ENCODE results near the gene SLC51A. TPM values are rescaled to one million over a fixed set of nuclear protein-coding genes. Genes with fewer than 3 reads are reported as not detected.

The SLC51A gene
- polyA plus RNA-seq (2013, experiment 1 of 2) = 0.07 TPM
- polyA plus RNA-seq (2013, experiment 2 of 2) = not detected

- no peak for DNase-seq (ENCODE audit: low spot score)
Measured at GRCh38 chr3:196216089-196216564, at the start of gene SLC51A. Gene SLC51A (plus strand): TSS chr3:196216534. CDS start chr3:196216713, 179 bp downstream.

DNA sequence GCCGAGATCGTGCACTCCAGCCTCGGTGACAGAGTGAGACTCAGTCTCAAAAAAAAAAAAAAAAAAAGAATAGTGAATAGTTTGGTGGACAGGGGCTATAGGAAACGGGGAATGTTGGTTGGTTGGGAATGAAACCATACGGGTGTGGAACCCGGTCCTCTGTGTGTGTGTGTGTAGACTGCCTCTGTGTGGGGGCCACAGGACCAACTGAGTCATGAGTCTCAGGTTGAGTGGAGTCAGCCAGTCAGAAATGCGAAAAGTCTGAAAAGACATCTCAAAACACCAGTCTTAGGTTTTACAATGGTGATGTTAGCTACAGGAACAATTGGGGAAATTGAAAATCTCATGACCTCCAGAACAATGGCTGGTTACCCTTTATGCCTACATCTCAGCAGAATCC is 49.6 kb upstream of the SLC51A start:
- no peak overlapping the region for H2BK15ac ChIP-seq (ENCODE audit: low read length)
- H3K14ac ChIP-seq (ENCODE audit: low read length) = no peak overlapping the region
- no peak overlapping the region for H2AFZ ChIP-seq (ENCODE audit: low read length)
- no peak overlapping the region for H3K9ac ChIP-seq (ENCODE audit: low read depth, low read length, poor library complexity)
- no peak for DNase-seq (ENCODE audit: low spot score)
- peaks cover 0 to 3% of the 10 kb centered on the region in 2 donors for H3K9me3 ChIP-seq (replicated peaks in 1 of 2; ENCODE audit: control insufficient read depth in 2 of 2, insufficient read depth in 1 of 2, low read depth in 1 of 2, low read length in 2 of 2)
- no peak overlapping the region for H3K18ac ChIP-seq (ENCODE audit: low read length)
- H3K4me2 ChIP-seq (ENCODE audit: insufficient read depth, low read length, poor library complexity, severe bottlenecking) = no peak overlapping the region
- H4K8ac ChIP-seq (ENCODE audit: low read depth, low read length) = no peak overlapping the region
- H3K79me1 ChIP-seq (ENCODE audit: low read depth, low read length) = no peaks in the 10 kb centered on the region
- H2BK12ac ChIP-seq (ENCODE audit: low read length) = no peak overlapping the region
- H3K4me1 ChIP-seq (ENCODE audit: control insufficient read depth in 2 of 2, insufficient read depth in 1 of 2, low read depth in 1 of 2, low read length in 2 of 2) = peaks cover 3 to 7% of the 10 kb centered on the region in 2 donors
- WGBS, 2 donors (ENCODE audit: extremely low coverage in 2 of 2, insufficient read length in 2 of 2, insufficient replicate concordance in 1 of 2) = 100% methylated on average over 1 of the region's 7 CpGs; no CpG with 5 or more reads in 1 of the 2 donors
- H3K27ac ChIP-seq (replicated peaks; ENCODE audit: low read length) = no peak overlapping the region
- no peak overlapping the region for H2AK5ac ChIP-seq (ENCODE audit: low read depth, low read length)
- no peak overlapping the region for H3K4ac ChIP-seq (ENCODE audit: low read length)
- no peaks in the 10 kb centered on the region for H3K36me3 ChIP-seq (replicated peaks in 1 of 2; ENCODE audit: control insufficient read depth in 2 of 2, insufficient read depth in 2 of 2, low read length in 2 of 2)
- no peak overlapping the region for H3K4me3 ChIP-seq (ENCODE audit: low read length in 2 of 2)
- H3K23ac ChIP-seq (ENCODE audit: low read depth, low read length, poor library complexity) = no peak overlapping the region
- H4K91ac ChIP-seq (ENCODE audit: low read depth, low read length, poor library complexity) = no peak overlapping the region
- H2BK5ac ChIP-seq (ENCODE audit: low read length) = no peak overlapping the region
- H3K27me3 ChIP-seq (ENCODE audit: control insufficient read depth in 3 of 3, insufficient read depth in 3 of 3, low read depth in 1 of 3, low read length in 3 of 3) = peaks cover 0 to 8% (median 0%) of the 10 kb centered on the region in 3 experiments
- no peak overlapping the region for H2BK120ac ChIP-seq (ENCODE audit: low read depth, low read length)

More at GRCh38 chr3:196216089-196216564, at the start of gene SLC51A:
- Histone ChIP-seq H3K4me2 (ENCODE audit: insufficient read depth, low read length, poor library complexity, severe bottlenecking) (peak within 1 kb of the TSS; percentile 4), H2BK15ac (ENCODE audit: low read length) (peak within 1 kb of the TSS; percentile 73), H2BK5ac (ENCODE audit: low read length) (peak within 1 kb of the TSS; percentile 44), H3K4ac (ENCODE audit: low read length) (no peak within 1 kb of the TSS), H3K79me1 (ENCODE audit: low read depth, low read length) (no peaks in the 10 kb centered on the region), H3K9ac (ENCODE audit: low read depth, low read length, poor library complexity) (no peak within 1 kb of the TSS), H3K18ac (ENCODE audit: low read length) (peak within 1 kb of the TSS; percentile 59), H3K23ac (ENCODE audit: low read depth, low read length, poor library complexity) (peak within 1 kb of the TSS; percentile 25), H3K9me3 (replicated peaks in 1 of 2; ENCODE audit: control insufficient read depth in 2 of 2, insufficient read depth in 1 of 2, low read depth in 1 of 2, low read length in 2 of 2) (no peaks in the 10 kb centered on the region), H2AK5ac (ENCODE audit: low read depth, low read length) (peak within 1 kb of the TSS; percentile 5), H2BK120ac (ENCODE audit: low read depth, low read length) (no peak within 1 kb of the TSS), H3K14ac (ENCODE audit: low read length) (peak within 1 kb of the TSS; percentile 64), H2BK12ac (ENCODE audit: low read length) (no peak within 1 kb of the TSS), H2AFZ (ENCODE audit: low read length) (peak within 1 kb of the TSS; percentile 66), H3K4me3 (ENCODE audit: low read length in 2 of 2) (no peak within 1 kb of the TSS), H4K8ac (ENCODE audit: low read depth, low read length) (no peak within 1 kb of the TSS), H3K36me3 (replicated peaks in 1 of 2; ENCODE audit: control insufficient read depth in 2 of 2, insufficient read depth in 2 of 2, low read length in 2 of 2) (no peaks in the 10 kb centered on the region), H3K27ac (replicated peaks; ENCODE audit: low read length) (no peak within 1 kb of the TSS), H4K91ac (ENCODE audit: low read depth, low read length, poor library complexity) (peak within 1 kb of the TSS; percentile 25), H3K27me3 (ENCODE audit: control insufficient read depth in 3 of 3, insufficient read depth in 3 of 3, low read depth in 1 of 3, low read length in 3 of 3) (peaks cover 0 to 8% (median 0%) of the 10 kb centered on the region in 3 experiments), H3K4me1 (ENCODE audit: control insufficient read depth in 2 of 2, insufficient read depth in 1 of 2, low read depth in 1 of 2, low read length in 2 of 2) (peaks cover 11 to 25% of the 10 kb centered on the region in 2 donors)
- no CpG with 5 or more reads among the region's 15 CpGs for WGBS, 2 donors (ENCODE audit: extremely low coverage in 2 of 2, insufficient read length in 2 of 2, insufficient replicate concordance in 1 of 2)

- H2BK120ac ChIP-seq (ENCODE audit: low read depth, low read length) = no peak overlapping the region
Measured at GRCh38 chr3:196168808-196169391, 47.4 kb upstream of the SLC51A start.

DNA sequence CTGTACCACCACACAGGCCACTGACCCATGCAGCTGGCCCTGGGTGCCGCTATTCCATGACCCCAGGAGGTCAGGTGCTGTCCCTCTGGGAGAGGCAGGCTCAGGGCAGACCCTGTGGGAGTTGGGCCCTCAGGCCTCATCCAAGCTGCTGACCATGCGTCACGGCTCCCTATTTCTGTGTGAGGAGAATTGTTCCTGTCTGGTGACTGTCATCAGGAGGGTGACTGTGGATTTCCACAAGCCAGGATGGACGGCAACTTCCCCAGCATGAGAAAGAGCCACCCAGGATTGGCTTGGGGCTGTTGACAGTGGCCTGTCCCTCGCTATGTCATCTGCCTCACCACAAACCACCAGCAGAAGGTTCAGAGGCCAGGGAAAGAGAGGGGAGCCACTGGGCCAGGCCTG is 46.5 kb upstream of the SLC51A start:
- H4K91ac ChIP-seq (ENCODE audit: low read depth, low read length, poor library complexity) = no peak overlapping the region
- no peak for DNase-seq (ENCODE audit: low spot score)
- no peak overlapping the region for H2AFZ ChIP-seq (ENCODE audit: low read length)
- no peak overlapping the region for H2BK15ac ChIP-seq (ENCODE audit: low read length)
- no peak overlapping the region for H2BK120ac ChIP-seq (ENCODE audit: low read depth, low read length)
- no peaks in the 10 kb centered on the region for H3K9me3 ChIP-seq (replicated peaks in 1 of 2; ENCODE audit: control insufficient read depth in 2 of 2, insufficient read depth in 1 of 2, low read depth in 1 of 2, low read length in 2 of 2)
- H3K4me2 ChIP-seq (ENCODE audit: insufficient read depth, low read length, poor library complexity, severe bottlenecking) = no peak overlapping the region
- no peak overlapping the region for H3K27ac ChIP-seq (replicated peaks; ENCODE audit: low read length)
- no peak overlapping the region for H3K14ac ChIP-seq (ENCODE audit: low read length)
- no peaks in the 10 kb centered on the region for H3K36me3 ChIP-seq (replicated peaks in 1 of 2; ENCODE audit: control insufficient read depth in 2 of 2, insufficient read depth in 2 of 2, low read length in 2 of 2)
- H3K79me1 ChIP-seq (ENCODE audit: low read depth, low read length) = no peaks in the 10 kb centered on the region
- peaks cover 1 to 7% of the 10 kb centered on the region in 2 donors for H3K4me1 ChIP-seq (ENCODE audit: control insufficient read depth in 2 of 2, insufficient read depth in 1 of 2, low read depth in 1 of 2, low read length in 2 of 2)
- no peaks in the 10 kb centered on the region for H3K27me3 ChIP-seq (ENCODE audit: control insufficient read depth in 3 of 3, insufficient read depth in 3 of 3, low read depth in 1 of 3, low read length in 3 of 3)
- peak overlapping the region; percentile 3 for H3K23ac ChIP-seq (ENCODE audit: low read depth, low read length, poor library complexity)
- no peak overlapping the region for H2BK12ac ChIP-seq (ENCODE audit: low read length)
- WGBS, 2 donors (ENCODE audit: extremely low coverage in 2 of 2, insufficient read length in 2 of 2, insufficient replicate concordance in 1 of 2) = no CpG with 5 or more reads among the region's 5 CpGs
- no peak overlapping the region for H2BK5ac ChIP-seq (ENCODE audit: low read length)
- H2AK5ac ChIP-seq (ENCODE audit: low read depth, low read length) = no peak overlapping the region
- H3K4me3 ChIP-seq (ENCODE audit: low read length in 2 of 2) = no peak overlapping the region
- H3K4ac ChIP-seq (ENCODE audit: low read length) = no peak overlapping the region
- no peak overlapping the region for H4K8ac ChIP-seq (ENCODE audit: low read depth, low read length)
- H3K18ac ChIP-seq (ENCODE audit: low read length) = no peak overlapping the region
- H3K9ac ChIP-seq (ENCODE audit: low read depth, low read length, poor library complexity) = no peak overlapping the region

More at GRCh38 chr3:196168808-196169391, 47.4 kb upstream of the SLC51A start:
- WGBS, 2 donors (ENCODE audit: extremely low coverage in 2 of 2, insufficient read length in 2 of 2, insufficient replicate concordance in 1 of 2) = no CpG with 5 or more reads among the region's 6 CpGs
- no peak overlapping the region for H3K14ac ChIP-seq (ENCODE audit: low read length)
- DNase-seq (ENCODE audit: low spot score) = no peak
- peaks cover 0 to 3% of the 10 kb centered on the region in 2 donors for H3K9me3 ChIP-seq (replicated peaks in 1 of 2; ENCODE audit: control insufficient read depth in 2 of 2, insufficient read depth in 1 of 2, low read depth in 1 of 2, low read length in 2 of 2)
- no peak overlapping the region for H2BK5ac ChIP-seq (ENCODE audit: low read length)
- no peak overlapping the region for H3K4me2 ChIP-seq (ENCODE audit: insufficient read depth, low read length, poor library complexity, severe bottlenecking)
- peaks cover 2 to 7% of the 10 kb centered on the region in 2 donors for H3K4me1 ChIP-seq (ENCODE audit: control insufficient read depth in 2 of 2, insufficient read depth in 1 of 2, low read depth in 1 of 2, low read length in 2 of 2)
- H3K4me3 ChIP-seq (ENCODE audit: low read length in 2 of 2) = no peak overlapping the region
- H3K79me1 ChIP-seq (ENCODE audit: low read depth, low read length) = no peaks in the 10 kb centered on the region
- H3K4ac ChIP-seq (ENCODE audit: low read length) = no peak overlapping the region
- H2AFZ ChIP-seq (ENCODE audit: low read length) = no peak overlapping the region
- no peak overlapping the region for H3K23ac ChIP-seq (ENCODE audit: low read depth, low read length, poor library complexity)
- H2AK5ac ChIP-seq (ENCODE audit: low read depth, low read length) = no peak overlapping the region
- no peak overlapping the region for H4K8ac ChIP-seq (ENCODE audit: low read depth, low read length)
- no peak overlapping the region for H3K18ac ChIP-seq (ENCODE audit: low read length)
- H2BK12ac ChIP-seq (ENCODE audit: low read length) = no peak overlapping the region
- H2BK15ac ChIP-seq (ENCODE audit: low read length) = no peak overlapping the region
- no peak overlapping the region for H3K27ac ChIP-seq (replicated peaks; ENCODE audit: low read length)
- H3K27me3 ChIP-seq (ENCODE audit: control insufficient read depth in 3 of 3, insufficient read depth in 3 of 3, low read depth in 1 of 3, low read length in 3 of 3) = peaks cover 0 to 3% (median 0%) of the 10 kb centered on the region in 3 experiments
- no peak overlapping the region for H4K91ac ChIP-seq (ENCODE audit: low read depth, low read length, poor library complexity)
- H3K9ac ChIP-seq (ENCODE audit: low read depth, low read length, poor library complexity) = no peak overlapping the region
- H3K36me3 ChIP-seq (replicated peaks in 1 of 2; ENCODE audit: control insufficient read depth in 2 of 2, insufficient read depth in 2 of 2, low read length in 2 of 2) = no peaks in the 10 kb centered on the region
